Suprapubic skin (tissue), 4 donors: Measurements from ENCODE around the gene PDGFRA.

ENCODE experiments used
- EP300 ChIP-seq: sonication (generic); formaldehyde crosslinking; IDR thresholded peaks from one replicate; pipeline ENCODE4 v1.6.1; 2017; ENCODE audit warnings: antibody characterized with exemption
- POLR2AphosphoS5 ChIP-seq, 3 donors: sonication (generic); formaldehyde crosslinking; IDR thresholded peaks; one replicate each; pipeline ENCODE4 v1.6.1; 2017; ENCODE audit warnings: antibody characterized with exemption in 3 of 3
- TF ChIP-seq, protein P1 (sequence below), 2 donors: fragments of 200-600 bp in 1 of 2; fragments of 450-650 bp in 1 of 2; sonication (generic) in 1 of 2; IDR thresholded peaks; one replicate each; pipeline ENCODE4 v1.5.1; 2016 to 2019; ENCODE audit warnings: antibody characterized with exemption in 2 of 2, mild to moderate bottlenecking in 1 of 2, moderate library complexity in 1 of 2

DNA sequence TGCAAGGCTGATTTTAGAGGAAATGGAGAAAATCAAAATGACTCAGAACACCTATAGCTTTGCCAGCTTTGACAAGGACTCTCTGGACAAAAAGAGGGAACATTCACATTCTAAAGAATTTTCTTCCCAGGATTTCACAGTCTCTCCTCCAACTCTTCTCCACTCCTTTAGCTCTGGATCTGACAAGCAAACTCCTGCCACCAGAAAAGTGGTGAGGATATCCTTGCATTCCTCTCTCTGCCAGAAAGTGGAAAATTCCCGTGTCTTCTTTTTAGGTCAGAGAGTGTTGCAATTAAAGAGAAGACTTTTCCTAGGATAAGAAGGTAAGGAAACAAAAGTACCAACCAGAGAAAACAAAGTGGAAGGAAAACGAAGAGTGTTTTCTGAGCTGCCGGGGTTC is 16.1 kb upstream of the PDGFRA start:
- TF ChIP-seq, protein P1, sequence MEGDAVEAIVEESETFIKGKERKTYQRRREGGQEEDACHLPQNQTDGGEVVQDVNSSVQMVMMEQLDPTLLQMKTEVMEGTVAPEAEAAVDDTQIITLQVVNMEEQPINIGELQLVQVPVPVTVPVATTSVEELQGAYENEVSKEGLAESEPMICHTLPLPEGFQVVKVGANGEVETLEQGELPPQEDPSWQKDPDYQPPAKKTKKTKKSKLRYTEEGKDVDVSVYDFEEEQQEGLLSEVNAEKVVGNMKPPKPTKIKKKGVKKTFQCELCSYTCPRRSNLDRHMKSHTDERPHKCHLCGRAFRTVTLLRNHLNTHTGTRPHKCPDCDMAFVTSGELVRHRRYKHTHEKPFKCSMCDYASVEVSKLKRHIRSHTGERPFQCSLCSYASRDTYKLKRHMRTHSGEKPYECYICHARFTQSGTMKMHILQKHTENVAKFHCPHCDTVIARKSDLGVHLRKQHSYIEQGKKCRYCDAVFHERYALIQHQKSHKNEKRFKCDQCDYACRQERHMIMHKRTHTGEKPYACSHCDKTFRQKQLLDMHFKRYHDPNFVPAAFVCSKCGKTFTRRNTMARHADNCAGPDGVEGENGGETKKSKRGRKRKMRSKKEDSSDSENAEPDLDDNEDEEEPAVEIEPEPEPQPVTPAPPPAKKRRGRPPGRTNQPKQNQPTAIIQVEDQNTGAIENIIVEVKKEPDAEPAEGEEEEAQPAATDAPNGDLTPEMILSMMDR (IDR thresholded peaks at IDR 0.05) = no peak
- TF ChIP-seq POLR2AphosphoS5 (IDR thresholded peaks at IDR 0.05) (no peak), EP300 (no peak)
